ENCODE data around the gene CEP70. TPM values are rescaled to one million over a fixed set of nuclear protein-coding genes. Genes with fewer than 3 reads are reported as not detected.

CEP70 gene
- total RNA-seq, 1 experiment from 2014 or later = 32.6 TPM

- no peak overlapping the region for H3K27ac ChIP-seq (ENCODE audit: insufficient read length, low read depth, low read length)
- no peak overlapping the region for H2BK12ac ChIP-seq (ENCODE audit: insufficient read length, low read depth, low read length)
- no peak overlapping the region for H3K4ac ChIP-seq (ENCODE audit: low read depth, low read length)
- H4K20me1 ChIP-seq (ENCODE audit: control insufficient read depth, insufficient read depth, insufficient read length) = no peaks in the 10 kb centered on the region
- no peak for TF ChIP-seq CTCF (conservative IDR thresholded peaks at IDR 0.05)
- Mint-ChIP-seq H3K4me3 (no peak overlapping the region), H3K36me3 (ENCODE audit: insufficient read depth in 1 of 3, low read depth in 3 of 3) (peaks cover 0 to 16% (median 15%) of the 10 kb centered on the region in 3 experiments; a peak in 5 of 7 replicates), H3K9me3 (peaks cover 0 to under 1% of the 10 kb centered on the region in 2 experiments; a peak in 2 of 5 replicates), H3K4me1 (peaks cover 12% of the 10 kb centered on the region in 2 experiments), H3K27ac (no peak overlapping the region), H3K27me3 (ENCODE audit: low read depth) (no peaks in the 10 kb centered on the region)
- H2BK5ac ChIP-seq (ENCODE audit: insufficient read length, low read length) = no peak overlapping the region
- H3K23ac ChIP-seq (ENCODE audit: insufficient read length, low read depth, low read length) = no peak overlapping the region
- peaks cover 6% of the 10 kb centered on the region; the same call in 1 of the 2 replicates for H3K4me1 ChIP-seq (ENCODE audit: insufficient read depth, low read length)
- H3K79me2 ChIP-seq (ENCODE audit: insufficient read depth, low read length) = no peaks in the 10 kb centered on the region
- no peak overlapping the region for H3T11ph ChIP-seq (ENCODE audit: low read length)
- H2AK5ac ChIP-seq (ENCODE audit: insufficient read length, low read length) = no peak overlapping the region
- no peaks in the 10 kb centered on the region for H3K79me1 ChIP-seq (ENCODE audit: insufficient read depth, low read depth, low read length, poor library complexity, severe bottlenecking)
- no peak overlapping the region for H3K18ac ChIP-seq (ENCODE audit: insufficient read length, low read depth, low read length)
- no peak overlapping the region for H2AFZ ChIP-seq (ENCODE audit: low read length)
- H3K27me3 ChIP-seq (ENCODE audit: insufficient read depth, low read length) = no peaks in the 10 kb centered on the region
- no peak overlapping the region for H4K5ac ChIP-seq (ENCODE audit: insufficient read length, low read depth, low read length)
- no peaks in the 10 kb centered on the region for H3K23me2 ChIP-seq (ENCODE audit: insufficient read length, low read depth, low read length, poor library complexity, severe bottlenecking)
- H2BK20ac ChIP-seq (ENCODE audit: low read depth, low read length, poor library complexity, severe bottlenecking) = no peak overlapping the region
- no peak overlapping the region for H2BK15ac ChIP-seq (ENCODE audit: low read depth, low read length)
- no peak for DNase-seq
- H4K8ac ChIP-seq (replicated peaks; ENCODE audit: insufficient read length, low read depth, low read length) = no peak overlapping the region
- H2BK120ac ChIP-seq (ENCODE audit: low read depth, low read length, poor library complexity, severe bottlenecking) = no peak overlapping the region
- no peak overlapping the region for H3K56ac ChIP-seq (ENCODE audit: insufficient read length, low read depth, low read length)
- no peak overlapping the region for H3K4me2 ChIP-seq (ENCODE audit: insufficient read depth, insufficient read length, low read length)
- no peak overlapping the region for H3K14ac ChIP-seq (ENCODE audit: insufficient read depth, low read length)
- H3K9me3 ChIP-seq (ENCODE audit: control insufficient read depth, low read depth, low read length) = no peaks in the 10 kb centered on the region
- H3K9ac ChIP-seq (ENCODE audit: extremely low read depth, insufficient read length, low read length) = no peak overlapping the region
- no peak overlapping the region for H4K91ac ChIP-seq (ENCODE audit: insufficient read length, low read depth, low read length)
Measured at GRCh38 chr3:138497021-138497420, 97.0 kb downstream of the CEP70 start.

Measured in H9 (cell line).